Fibroblast of the aortic adventitia (primary cell): Measurements from ENCODE around the gene MRPL4. TPM values are rescaled to one million over a fixed set of nuclear protein-coding genes. Genes with fewer than 3 reads are reported as not detected.
"Not testable (repeated sequence)": the region's sequence is repeated elsewhere in the genome, so short reads cannot be mapped to it uniquely, and the experiment has no call there.

Source experiments
- DNase-seq: peaks from one replicate; pipeline ENCODE4 v3.0.0-alpha.2; 2010; ENCODE audit warnings: low read depth
- H3K4me3 ChIP-seq: 2 replicates; pipeline ENCODE4 v1.5.1; 2011; ENCODE audit warnings: low read depth, mild to moderate bottlenecking, control low read depth, low read length, moderate library complexity
- CTCF ChIP-seq: IDR thresholded peaks from 2 replicates; pipeline ENCODE4 v1.5.1; 2011; ENCODE audit warnings: mild to moderate bottlenecking, low read length, control low read depth, inconsistent platforms; ENCODE audit not compliant: insufficient read depth
- total RNA-seq: library from RNA; depleted of rRNA; stranded (reverse); fragments of >200 nt; gene quantifications from 2 replicates; pipeline ENCODE4 v1.2.3, GENCODE V29; 2012; ENCODE audit warnings: low replicate concordance

The MRPL4 gene
- total RNA-seq, 1 donor: 33.9 TPM

DNA sequence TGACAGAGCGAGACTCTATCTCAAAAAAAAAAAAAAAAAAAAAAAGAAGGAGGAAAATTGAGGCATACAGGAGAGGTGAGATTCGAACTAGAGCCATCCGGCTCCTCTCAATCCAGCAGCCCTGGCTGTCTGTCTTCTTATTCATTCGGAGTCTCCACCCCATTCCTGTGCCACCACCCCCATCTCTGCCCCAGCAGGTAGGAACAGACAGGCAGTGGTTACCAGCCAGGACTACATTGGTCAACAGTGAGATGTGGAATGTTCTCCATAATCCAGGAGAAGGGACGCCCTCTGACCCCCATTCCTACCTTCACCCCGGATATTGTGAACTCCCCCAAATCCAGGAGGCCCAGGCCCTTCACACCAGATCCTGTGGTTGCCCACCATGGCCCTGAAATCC, 14.3 kb upstream of the MRPL4 start:
- H3K4me3 ChIP-seq: no peak overlapping the region
- TF ChIP-seq CTCF: no peak
- no peak for DNase-seq

DNA sequence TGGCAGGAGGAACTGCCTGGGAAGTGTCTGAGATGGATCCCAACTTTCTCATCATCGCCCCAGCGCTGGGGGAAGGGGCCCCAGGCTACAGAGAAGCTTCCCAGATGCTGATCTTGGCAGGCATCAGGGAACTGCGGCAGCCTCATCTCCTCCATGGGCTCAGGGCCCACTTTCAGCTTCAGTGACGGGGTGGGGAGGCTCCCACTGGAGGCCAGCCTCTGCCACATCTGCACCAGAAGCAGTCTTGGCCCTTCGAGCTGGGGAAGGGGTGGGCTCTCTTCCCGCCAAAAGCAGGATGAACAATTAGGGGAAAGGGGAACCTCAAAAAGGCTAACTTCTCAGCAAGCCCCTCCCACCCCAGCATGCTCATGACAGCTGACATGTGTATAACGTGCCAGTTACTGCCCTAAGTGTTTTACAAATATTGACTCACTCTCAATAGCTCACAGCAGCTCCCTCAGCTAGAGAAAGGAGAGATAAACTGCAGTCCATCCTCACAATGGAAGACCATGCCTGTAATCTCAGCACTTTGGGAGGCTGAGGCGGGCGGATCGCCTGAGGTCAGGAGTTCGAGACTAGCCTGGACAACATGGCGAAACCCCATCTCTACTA, 13.7 kb upstream of the MRPL4 start:
- no peak overlapping the region for H3K4me3 ChIP-seq
- TF ChIP-seq CTCF: no peak
- peak; percentile 97 for DNase-seq

GRCh38 chr19:10241826-10242449, 10.1 kb upstream of the MRPL4 start:
- not testable (repeated sequence) for H3K4me3 ChIP-seq, DNase-seq

DNA sequence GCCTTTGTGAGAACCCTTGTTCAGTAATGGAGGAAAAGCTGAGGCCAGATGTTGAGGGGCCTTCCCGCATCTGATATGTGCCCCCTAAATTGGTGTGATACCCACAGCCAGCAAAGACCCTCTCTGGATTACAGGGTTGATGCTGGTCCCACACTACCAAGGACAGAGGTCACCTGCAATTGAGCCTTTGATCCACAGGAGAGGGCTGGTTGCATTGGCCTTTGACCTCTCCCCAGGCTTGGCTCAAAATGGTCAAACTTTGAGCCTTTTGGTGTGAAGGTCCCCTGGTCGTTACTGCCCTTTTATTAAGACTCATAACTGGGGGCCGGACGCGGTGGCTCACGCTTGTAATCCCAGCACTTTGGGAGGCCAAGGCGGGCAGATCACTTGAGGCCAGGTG, 8.4 kb upstream of the MRPL4 start:
- no peak for TF ChIP-seq CTCF
- no peak for DNase-seq
- H3K4me3 ChIP-seq: no peak overlapping the region

DNA sequence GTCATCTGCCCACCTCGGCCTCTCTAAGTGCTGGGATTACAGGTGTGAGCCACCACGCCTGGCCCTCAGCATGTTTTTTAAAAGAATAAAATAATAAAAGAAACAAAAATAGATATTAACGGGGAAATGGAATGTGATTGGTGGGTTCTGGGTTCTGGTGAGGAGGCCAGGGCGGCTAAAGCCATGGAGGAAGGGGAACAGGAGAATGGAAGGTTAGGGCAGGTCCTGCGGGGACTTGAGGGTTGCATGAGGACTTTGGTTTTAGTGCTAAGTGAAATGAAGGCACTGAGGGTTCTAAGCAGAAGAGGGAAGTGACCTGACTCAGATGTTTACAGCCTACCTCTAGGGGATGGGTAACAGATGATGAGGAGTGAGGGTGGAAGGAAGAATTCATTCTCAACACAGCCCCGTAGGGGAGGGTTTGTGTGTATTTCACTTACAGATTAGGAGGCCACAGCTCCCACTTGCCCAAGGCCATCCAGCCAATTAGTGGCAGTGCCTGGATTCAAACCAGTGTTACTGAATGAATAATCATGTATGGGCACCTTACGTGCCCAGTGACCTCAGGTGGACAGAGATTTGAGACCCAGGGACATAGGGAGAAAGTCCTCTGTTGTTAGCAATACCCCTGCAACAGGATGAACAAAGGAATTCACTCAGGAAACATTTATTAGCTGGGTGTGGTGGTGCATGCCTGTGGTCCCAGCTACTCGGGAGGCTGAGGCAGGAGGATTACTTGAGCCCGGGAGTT, 6.7 kb upstream of the MRPL4 start:
- no peak for DNase-seq
- no peak for TF ChIP-seq CTCF
- no peak overlapping the region for H3K4me3 ChIP-seq

DNA sequence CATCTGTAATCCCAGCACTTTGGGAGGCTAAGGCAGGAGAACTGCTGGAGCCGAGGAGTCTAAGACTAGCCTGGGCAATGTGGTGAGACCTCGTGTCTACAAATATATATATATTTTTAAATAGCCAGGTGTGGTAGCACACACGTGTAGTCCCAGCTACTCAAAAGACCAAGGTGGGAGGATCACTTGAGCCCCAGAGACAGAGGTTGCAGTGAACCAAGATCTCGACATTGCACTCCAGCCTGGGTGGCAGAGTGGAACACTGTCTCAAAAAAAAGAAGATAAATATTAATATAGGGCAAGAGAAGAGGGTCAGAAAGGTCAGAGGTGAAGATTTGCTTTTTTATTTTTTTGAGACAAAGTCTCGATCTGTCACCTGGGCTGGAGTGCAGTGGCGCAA, 5.5 kb upstream of the MRPL4 start:
- H3K4me3 ChIP-seq: no peak overlapping the region
- no peak for TF ChIP-seq CTCF
- no peak for DNase-seq

DNA sequence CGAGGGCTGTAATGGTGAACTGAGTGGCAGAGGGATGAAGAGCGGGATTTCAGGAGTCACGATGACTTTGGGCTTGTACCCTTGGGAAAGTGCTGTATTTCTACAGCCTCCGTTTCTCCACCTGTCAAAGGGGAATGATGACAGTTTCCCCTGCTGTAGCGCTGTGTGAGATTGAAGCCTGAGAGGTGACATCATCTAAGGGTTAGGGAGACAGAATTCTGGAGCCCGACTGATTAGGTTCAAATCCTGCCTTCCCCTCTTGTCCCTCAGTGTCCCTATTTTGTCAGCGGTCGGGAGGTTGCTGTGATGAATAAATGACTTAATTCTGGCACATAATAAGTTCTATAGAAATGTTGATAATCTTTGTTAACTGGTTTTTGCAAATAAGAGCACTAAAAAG, 693 bp downstream of the MRPL4 start:
- no peak for DNase-seq
- TF ChIP-seq CTCF: no peak

More for the DNA sequence above, 693 bp downstream of the MRPL4 start:
- peak overlapping the region; percentile 81 for H3K4me3 ChIP-seq
